Measurements from ENCODE around the gene ABCA7.

ABCA7 gene

GRCh38 chr19:1040476-1041271 lies 767 bp downstream of the ABCA7 start:
- DNase-seq (ENCODE audit: low spot score), result peak; percentile 95

GRCh38 chr19:1041272-1041834 lies 1.4 kb downstream of the ABCA7 start:
- no peak for DNase-seq (ENCODE audit: low spot score)

- no peak for DNase-seq (ENCODE audit: low spot score)
These were observed 2.2 kb downstream of the ABCA7 start for GRCh38 chr19:1041835-1042685.

GRCh38 chr19:1042689-1043511 lies 3.0 kb downstream of the ABCA7 start:
- DNase-seq (ENCODE audit: low spot score), result no peak

- DNase-seq (ENCODE audit: low spot score), result no peak
These were observed 5.3 kb downstream of the ABCA7 start for GRCh38 chr19:1045247-1045603.

GRCh38 chr19:1046117-1046626 lies 6.3 kb downstream of the ABCA7 start:
- peak; percentile 46 for DNase-seq (ENCODE audit: low spot score)

- peak; percentile 43 for DNase-seq (ENCODE audit: low spot score)
These were observed 7.2 kb downstream of the ABCA7 start for GRCh38 chr19:1046836-1047695.

- no peak for DNase-seq (ENCODE audit: low spot score)
These were observed 7.8 kb downstream of the ABCA7 start for GRCh38 chr19:1047696-1048147.

- DNase-seq (ENCODE audit: low spot score), result no peak
These were observed 9.2 kb downstream of the ABCA7 start for GRCh38 chr19:1049106-1049505.

GRCh38 chr19:1049800-1050199 lies 9.9 kb downstream of the ABCA7 start:
- DNase-seq (ENCODE audit: low spot score), result no peak

GRCh38 chr19:1050989-1051788 lies 11.3 kb downstream of the ABCA7 start:
- DNase-seq (ENCODE audit: low spot score), result no peak

GRCh38 chr19:1051791-1052190 lies 11.9 kb downstream of the ABCA7 start:
- DNase-seq (ENCODE audit: low spot score), result no peak

- no peak for DNase-seq (ENCODE audit: low spot score)
These were observed 12.6 kb downstream of the ABCA7 start for GRCh38 chr19:1052349-1052975.

GRCh38 chr19:1053176-1054101 lies 13.5 kb downstream of the ABCA7 start:
- no peak for DNase-seq (ENCODE audit: low spot score)

GRCh38 chr19:1054102-1055027 lies 14.5 kb downstream of the ABCA7 start:
- no peak for DNase-seq (ENCODE audit: low spot score)

GRCh38 chr19:1055028-1055425 lies 15.1 kb downstream of the ABCA7 start:
- no peak for DNase-seq (ENCODE audit: low spot score)
